Cardiac muscle cell (in vitro differentiated cells and primary cell): Measurements from ENCODE around the gene PILRA. TPM values are rescaled to one million over a fixed set of nuclear protein-coding genes. Genes with fewer than 3 reads are reported as not detected.

Experiments
- DNase-seq, 2 donors: peaks; one replicate each; pipeline versions ENCODE4 v3.0.0 to v3.0.0-alpha.2; 2010 to 2017; ENCODE audit warnings: low read depth in 1 of 2, low spot score in 1 of 2
- H3K27ac ChIP-seq: fragments of 200-600 bp; sonication (generic); 2 replicates; pipeline ENCODE4 v1.5.1; 2016
- H3K27me3 ChIP-seq: fragments of 200-600 bp; sonication (generic); 2 replicates; pipeline ENCODE4 v1.6.0; 2016; ENCODE audit warnings: control low read depth
- H3K36me3 ChIP-seq: fragments of 200-600 bp; sonication (generic); 2 replicates; pipeline ENCODE4 v1.5.1; 2016; ENCODE audit warnings: control low read depth
- H3K4me1 ChIP-seq: fragments of 200-600 bp; sonication (generic); 2 replicates; pipeline ENCODE4 v1.8.1; 2017; ENCODE audit warnings: low read depth, mild to moderate bottlenecking, mixed run types
- H3K4me3 ChIP-seq: fragments of 200-600 bp; sonication (generic); 2 replicates; pipeline ENCODE4 v1.5.1; 2016; ENCODE audit warnings: mild to moderate bottlenecking
- H3K9me3 ChIP-seq: fragments of 200-600 bp; sonication (generic); 2 replicates; pipeline ENCODE4 v1.5.1; 2017; ENCODE audit warnings: low read depth, mild to moderate bottlenecking, control low read depth
- polyA plus RNA-seq: library from polyadenylated mRNA; unstranded; fragments of >200 nt; fragmentation: Nextera tagmentation; extraction: Ambion mirVana; gene quantifications from 2 replicates; pipeline ENCODE4 v1.2.1, GENCODE V29; 2016
- total RNA-seq: library from RNA; depleted of rRNA; stranded (reverse); fragments of >200 nt; gene quantifications from 2 replicates; pipeline ENCODE4 v1.2.3, GENCODE V29; 2016
- TF ChIP-seq, protein P1 (sequence below): IDR thresholded peaks from 2 replicates; pipeline ENCODE4 v1.5.1; 2012; ENCODE audit warnings: low read depth, mild to moderate bottlenecking, low read length

Gene PILRA
- total and polyA plus RNA-seq, 2 experiments from 2014 or later = 3.1 to 4.0 TPM

DNA sequence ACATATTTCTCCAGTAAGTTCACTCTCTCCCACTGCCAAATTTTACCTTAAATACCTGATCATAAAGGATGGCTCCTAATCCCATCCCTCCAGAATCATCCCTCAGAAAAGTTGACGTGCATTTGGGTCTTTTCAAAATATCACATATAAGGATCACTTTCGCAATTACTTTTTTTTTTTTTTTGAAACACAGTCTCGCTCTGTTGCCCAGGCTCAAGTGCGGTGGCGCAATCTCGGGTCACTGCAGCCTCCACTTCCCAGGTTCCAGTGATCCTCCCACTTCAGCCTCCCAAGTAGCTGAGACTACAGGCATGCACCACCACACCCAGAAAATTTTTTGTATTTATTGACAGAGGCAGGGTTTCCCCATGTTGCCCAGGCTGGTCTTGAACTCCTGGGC is 37.8 kb downstream of the PILRA start:
- TF ChIP-seq, protein P1, sequence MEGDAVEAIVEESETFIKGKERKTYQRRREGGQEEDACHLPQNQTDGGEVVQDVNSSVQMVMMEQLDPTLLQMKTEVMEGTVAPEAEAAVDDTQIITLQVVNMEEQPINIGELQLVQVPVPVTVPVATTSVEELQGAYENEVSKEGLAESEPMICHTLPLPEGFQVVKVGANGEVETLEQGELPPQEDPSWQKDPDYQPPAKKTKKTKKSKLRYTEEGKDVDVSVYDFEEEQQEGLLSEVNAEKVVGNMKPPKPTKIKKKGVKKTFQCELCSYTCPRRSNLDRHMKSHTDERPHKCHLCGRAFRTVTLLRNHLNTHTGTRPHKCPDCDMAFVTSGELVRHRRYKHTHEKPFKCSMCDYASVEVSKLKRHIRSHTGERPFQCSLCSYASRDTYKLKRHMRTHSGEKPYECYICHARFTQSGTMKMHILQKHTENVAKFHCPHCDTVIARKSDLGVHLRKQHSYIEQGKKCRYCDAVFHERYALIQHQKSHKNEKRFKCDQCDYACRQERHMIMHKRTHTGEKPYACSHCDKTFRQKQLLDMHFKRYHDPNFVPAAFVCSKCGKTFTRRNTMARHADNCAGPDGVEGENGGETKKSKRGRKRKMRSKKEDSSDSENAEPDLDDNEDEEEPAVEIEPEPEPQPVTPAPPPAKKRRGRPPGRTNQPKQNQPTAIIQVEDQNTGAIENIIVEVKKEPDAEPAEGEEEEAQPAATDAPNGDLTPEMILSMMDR = no peak
- H3K36me3 ChIP-seq = no peaks in the 10 kb centered on the region
- no peak overlapping the region for H3K27ac ChIP-seq
- H3K27me3 ChIP-seq = peaks cover 8% of the 10 kb centered on the region
- no peak for DNase-seq
- H3K4me3 ChIP-seq = no peak overlapping the region
- no peaks in the 10 kb centered on the region for H3K4me1 ChIP-seq
- H3K9me3 ChIP-seq = no peaks in the 10 kb centered on the region

DNA sequence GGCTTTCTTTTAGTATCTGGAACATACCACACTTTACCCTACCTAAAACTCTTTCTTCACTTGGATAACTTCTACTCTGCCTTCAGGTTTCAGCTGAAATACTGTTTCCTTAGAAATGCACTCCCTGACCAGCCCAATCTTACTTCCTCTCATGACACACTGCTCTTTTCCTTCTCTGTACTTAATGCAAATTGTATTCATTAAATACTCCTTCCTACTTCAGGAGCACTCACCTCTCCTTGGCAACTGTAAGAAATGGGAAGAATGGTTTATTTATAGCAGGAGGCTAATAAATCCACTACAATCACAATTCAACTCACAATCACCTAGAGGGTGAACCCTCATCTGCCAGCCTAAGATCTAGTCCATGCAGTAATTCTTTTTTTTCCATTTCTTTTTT is 40.1 kb downstream of the PILRA start:
- Histone ChIP-seq H3K27me3 (peaks cover 8% of the 10 kb centered on the region), H3K4me3 (no peak overlapping the region), H3K4me1 (no peaks in the 10 kb centered on the region), H3K27ac (no peak overlapping the region), H3K9me3 (no peaks in the 10 kb centered on the region), H3K36me3 (no peaks in the 10 kb centered on the region)
- TF ChIP-seq, protein P1 = no peak
- DNase-seq = no peak

DNA sequence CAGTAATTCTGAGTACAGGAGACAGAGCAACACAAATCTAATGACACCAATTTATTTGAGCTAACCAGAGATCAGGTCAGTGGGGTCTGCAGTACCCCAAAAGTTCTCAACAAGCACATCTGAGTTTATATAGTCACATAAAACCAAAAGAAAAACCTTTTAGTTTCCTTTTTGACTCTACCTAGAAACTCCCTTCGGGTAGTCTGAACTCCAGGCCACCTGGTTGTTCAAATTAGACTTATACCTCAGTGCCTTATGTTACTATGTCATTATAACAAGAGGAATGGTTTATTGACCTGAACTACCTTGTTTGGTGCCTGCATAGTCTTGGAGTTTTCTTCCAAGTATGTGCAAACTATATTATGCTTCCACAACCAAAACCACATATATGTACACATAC is 40.6 kb downstream of the PILRA start:
- no peak for DNase-seq
- TF ChIP-seq, protein P1 = no peak
- Histone ChIP-seq H3K4me1 (no peaks in the 10 kb centered on the region), H3K4me3 (no peak overlapping the region), H3K9me3 (no peaks in the 10 kb centered on the region), H3K27ac (no peak overlapping the region), H3K36me3 (no peaks in the 10 kb centered on the region), H3K27me3 (peaks cover 8% of the 10 kb centered on the region)

DNA sequence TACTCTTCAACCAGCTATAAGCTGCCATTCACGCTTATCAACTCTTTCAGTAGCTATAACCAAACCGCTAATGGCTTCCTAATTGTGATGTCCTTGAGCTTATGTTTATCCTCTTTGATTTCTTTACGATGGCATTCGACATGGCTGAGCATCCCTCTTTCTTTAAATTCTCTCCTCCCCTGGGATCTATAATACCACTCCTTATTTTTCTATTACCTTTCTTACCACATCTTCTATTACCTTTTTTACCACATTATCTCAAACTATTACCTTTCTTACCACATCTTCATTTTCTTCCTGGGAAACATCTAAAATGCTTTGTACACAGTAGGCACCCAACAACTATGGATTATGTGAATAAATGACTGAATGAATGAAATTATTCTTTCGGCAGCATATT is 42.2 kb downstream of the PILRA start:
- DNase-seq = no peak
- TF ChIP-seq, protein P1 = no peak
- Histone ChIP-seq H3K4me1 (no peaks in the 10 kb centered on the region), H3K4me3 (no peak overlapping the region), H3K27me3 (peaks cover 5% of the 10 kb centered on the region), H3K9me3 (no peaks in the 10 kb centered on the region), H3K36me3 (no peaks in the 10 kb centered on the region), H3K27ac (no peak overlapping the region)

DNA sequence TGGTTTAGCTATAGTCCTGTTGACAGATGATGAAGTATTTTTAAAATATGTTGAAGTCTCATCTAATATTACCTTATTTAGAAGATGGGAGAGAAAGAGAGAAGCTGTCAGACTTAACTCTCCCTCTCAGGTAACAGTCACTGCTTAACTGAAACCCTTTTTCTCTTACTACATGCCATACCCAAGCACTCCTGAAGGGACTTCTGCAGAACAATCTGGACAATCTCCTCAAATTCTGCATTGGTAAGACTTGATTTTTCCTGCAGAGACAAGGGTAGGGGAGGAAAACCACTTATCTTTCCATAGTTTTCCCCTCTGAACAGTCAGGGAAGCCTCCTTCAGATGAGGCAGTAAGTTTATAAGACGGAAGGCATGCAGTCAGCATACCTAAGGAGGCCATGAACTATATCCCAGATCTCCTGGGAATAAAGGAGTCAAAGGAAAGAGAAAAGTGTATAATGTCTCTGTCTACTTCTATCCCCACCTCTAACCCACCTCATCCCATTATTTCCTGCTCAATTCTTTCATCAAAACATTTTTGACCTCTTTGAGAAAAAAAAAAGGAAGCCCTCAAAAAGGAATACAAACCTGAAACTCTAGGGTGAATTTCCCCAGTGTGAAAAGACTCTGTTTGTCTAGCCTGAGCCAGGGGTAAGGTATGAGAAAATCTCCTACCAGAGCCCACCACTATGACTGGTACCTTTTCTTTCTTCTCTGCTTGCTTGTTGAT is 45.8 kb downstream of the PILRA start:
- Histone ChIP-seq H3K36me3 (no peaks in the 10 kb centered on the region), H3K27me3 (no peaks in the 10 kb centered on the region), H3K4me1 (no peaks in the 10 kb centered on the region), H3K4me3 (no peak overlapping the region), H3K27ac (no peak overlapping the region), H3K9me3 (no peaks in the 10 kb centered on the region)
- TF ChIP-seq, protein P1 = no peak
- DNase-seq = peak in 1 of 2 donors; percentile 13
